Endodermal cell (in vitro differentiated cells): ENCODE results near the gene SHISAL2A. TPM values are rescaled to one million over a fixed set of nuclear protein-coding genes. Genes with fewer than 3 reads are reported as not detected.

ENCODE experiments used
- DNase-seq: peaks from one replicate; pipeline ENCODE4 v3.0.0-alpha.2; 2017
- H3K27ac ChIP-seq: 2 replicates; pipeline ENCODE4 v1.5.1; 2013; ENCODE audit warnings: mild to moderate bottlenecking, low read depth, low read length, moderate library complexity
- H3K27me3 ChIP-seq: 2 replicates; pipeline ENCODE4 v1.6.1; 2013; ENCODE audit warnings: mild to moderate bottlenecking, low read length, moderate library complexity; ENCODE audit not compliant: insufficient read depth, control insufficient read depth, poor library complexity, severe bottlenecking
- H3K36me3 ChIP-seq: 2 replicates; pipeline ENCODE4 v1.7.0; 2013; ENCODE audit warnings: mild to moderate bottlenecking, low read length, moderate library complexity; ENCODE audit not compliant: control insufficient read depth, insufficient read depth
- H3K4me1 ChIP-seq: one replicate; pipeline ENCODE4 v1.7.0; 2013; ENCODE audit warnings: low read length; ENCODE audit not compliant: control insufficient read depth, insufficient read depth
- H3K4me3 ChIP-seq: 2 replicates; pipeline ENCODE4 v1.5.1; 2013; ENCODE audit warnings: mild to moderate bottlenecking, low read length, moderate library complexity
- H3K9ac ChIP-seq: 2 replicates; pipeline ENCODE4 v1.6.1; 2013; ENCODE audit warnings: mild to moderate bottlenecking, low read length, moderate library complexity; ENCODE audit not compliant: poor library complexity, severe bottlenecking; ENCODE audit errors: extremely low read depth
- H3K9me3 ChIP-seq: 2 replicates; pipeline ENCODE4 v1.6.1; 2013; ENCODE audit warnings: mild to moderate bottlenecking, low read length, moderate library complexity; ENCODE audit not compliant: control insufficient read depth
- H3K27ac Mint-ChIP-seq: 2 replicates; pipeline ENCODE4 v1.8.0; 2020; ENCODE audit warnings: mixed read lengths
- H3K27me3 Mint-ChIP-seq: 2 replicates; pipeline ENCODE4 v1.8.0; 2021; ENCODE audit warnings: mild to moderate bottlenecking, mixed read lengths; ENCODE audit not compliant: insufficient read depth
- H3K36me3 Mint-ChIP-seq: 2 replicates; pipeline ENCODE4 v1.8.0; 2020; ENCODE audit warnings: low read depth, mixed read lengths
- H3K4me1 Mint-ChIP-seq: 2 replicates; pipeline ENCODE4 v1.8.0; 2020; ENCODE audit warnings: mixed read lengths
- H3K4me3 Mint-ChIP-seq: 2 replicates; pipeline ENCODE4 v1.8.0; 2020; ENCODE audit warnings: mild to moderate bottlenecking, moderate library complexity, mixed read lengths
- H3K9me3 Mint-ChIP-seq: 2 replicates; pipeline ENCODE4 v1.8.0; 2020; ENCODE audit warnings: mild to moderate bottlenecking, mixed read lengths
- WGBS, 2 experiments: methylation state at CpG; one replicate each; pipeline versions ENCODE4 v1.1.5 to v1.1.7; 2013; ENCODE audit warnings: missing lambda C conversion rate in 2 of 2, mixed read lengths in 1 of 2; ENCODE audit not compliant: insufficient coverage in 1 of 2, insufficient read length in 1 of 2; 5-methylcytosine and 5-hydroxymethylcytosine counted together
- total RNA-seq, 2 donors: library from RNA; stranded (reverse); fragmentation: NEBNext Ultra II Directional in 1 of 2; extraction: Animal tissue kit (Norgen Biotek cat#: 25700) in 1 of 2; gene quantifications; 2 replicates in 1 of 2; 3 replicates in 1 of 2; pipeline ENCODE4 v1.2.1, GENCODE V29; 2021
- TF ChIP-seq, protein P1 (sequence below): fragments of 200-600 bp; sonication (generic); conservative IDR thresholded peaks from 2 replicates; pipeline ENCODE4 v1.5.0; 2021; ENCODE audit warnings: antibody characterized with exemption, mild to moderate bottlenecking

Gene SHISAL2A
- total RNA-seq, 2 donors from 2014 or later, result 1.5 to 5.3 TPM

DNA sequence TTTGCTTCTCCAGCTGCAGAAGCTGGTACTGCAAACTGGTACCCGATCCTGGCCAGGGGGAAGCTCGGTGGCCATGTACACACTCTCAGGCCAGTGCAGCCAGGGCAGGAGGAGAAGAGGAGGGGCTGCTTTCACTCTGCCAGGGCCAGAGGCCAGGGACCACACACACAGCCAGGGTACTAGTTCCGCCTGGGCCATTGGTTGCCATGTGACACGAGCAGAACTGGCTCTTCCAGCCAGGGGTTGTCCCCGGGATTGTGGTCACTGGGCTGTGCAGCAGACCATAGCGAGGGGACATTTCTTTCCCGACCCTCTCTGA lies 3.7 kb upstream of the SHISAL2A start:
- H3K36me3 ChIP-seq, result no peaks in the 10 kb centered on the region
- no peaks in the 10 kb centered on the region for H3K9me3 ChIP-seq
- peaks cover 35% of the 10 kb centered on the region for H3K27me3 ChIP-seq
- TF ChIP-seq, protein P1, sequence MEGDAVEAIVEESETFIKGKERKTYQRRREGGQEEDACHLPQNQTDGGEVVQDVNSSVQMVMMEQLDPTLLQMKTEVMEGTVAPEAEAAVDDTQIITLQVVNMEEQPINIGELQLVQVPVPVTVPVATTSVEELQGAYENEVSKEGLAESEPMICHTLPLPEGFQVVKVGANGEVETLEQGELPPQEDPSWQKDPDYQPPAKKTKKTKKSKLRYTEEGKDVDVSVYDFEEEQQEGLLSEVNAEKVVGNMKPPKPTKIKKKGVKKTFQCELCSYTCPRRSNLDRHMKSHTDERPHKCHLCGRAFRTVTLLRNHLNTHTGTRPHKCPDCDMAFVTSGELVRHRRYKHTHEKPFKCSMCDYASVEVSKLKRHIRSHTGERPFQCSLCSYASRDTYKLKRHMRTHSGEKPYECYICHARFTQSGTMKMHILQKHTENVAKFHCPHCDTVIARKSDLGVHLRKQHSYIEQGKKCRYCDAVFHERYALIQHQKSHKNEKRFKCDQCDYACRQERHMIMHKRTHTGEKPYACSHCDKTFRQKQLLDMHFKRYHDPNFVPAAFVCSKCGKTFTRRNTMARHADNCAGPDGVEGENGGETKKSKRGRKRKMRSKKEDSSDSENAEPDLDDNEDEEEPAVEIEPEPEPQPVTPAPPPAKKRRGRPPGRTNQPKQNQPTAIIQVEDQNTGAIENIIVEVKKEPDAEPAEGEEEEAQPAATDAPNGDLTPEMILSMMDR, result no peak
- DNase-seq, result no peak
- H3K27me3 Mint-ChIP-seq, result peaks cover 44% of the 10 kb centered on the region
- no peak overlapping the region for H3K4me3 ChIP-seq
- peaks cover 11% of the 10 kb centered on the region for H3K4me1 Mint-ChIP-seq
- H3K4me3 Mint-ChIP-seq, result no peak overlapping the region
- no peak overlapping the region for H3K27ac Mint-ChIP-seq
- H3K9me3 Mint-ChIP-seq, result no peaks in the 10 kb centered on the region
- 74 to 90% methylated on average over 7 of the region's 7 CpGs for WGBS, 2 experiments
- H3K9ac ChIP-seq, result no peak overlapping the region
- no peak overlapping the region for H3K27ac ChIP-seq
- H3K4me1 ChIP-seq, result no peaks in the 10 kb centered on the region
- H3K36me3 Mint-ChIP-seq, result no peaks in the 10 kb centered on the region

DNA sequence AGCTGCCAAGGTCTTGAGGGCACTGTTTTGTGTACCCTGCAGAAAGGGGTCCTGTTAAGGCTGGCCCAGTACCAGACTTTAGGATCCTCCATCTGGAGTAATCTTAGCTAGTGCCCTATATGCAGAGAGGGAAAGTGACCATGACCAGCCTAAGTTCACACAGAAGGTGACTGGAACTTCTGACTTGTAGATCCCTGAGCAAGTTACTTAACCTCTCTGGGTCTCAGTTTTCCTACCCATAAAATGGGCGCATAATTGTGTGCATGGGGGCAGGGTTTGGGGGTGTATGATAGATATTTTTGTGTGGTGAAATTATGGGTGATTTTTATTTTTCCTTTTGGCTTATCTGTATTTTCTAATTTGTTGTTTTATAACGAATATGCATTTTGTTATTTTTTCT lies 3.3 kb upstream of the SHISAL2A start:
- Histone ChIP-seq H3K4me3 (no peak overlapping the region), H3K27me3 (peaks cover 36% of the 10 kb centered on the region), H3K9ac (no peak overlapping the region), H3K36me3 (no peaks in the 10 kb centered on the region), H3K9me3 (no peaks in the 10 kb centered on the region), H3K4me1 (no peaks in the 10 kb centered on the region), H3K27ac (no peak overlapping the region)
- 95% methylated on average over 1 of the region's 2 CpGs; no CpG with 5 or more reads in 1 of the 2 experiments for WGBS, 2 experiments
- TF ChIP-seq, protein P1, result no peak
- Mint-ChIP-seq H3K4me3 (no peak overlapping the region), H3K27ac (no peak overlapping the region), H3K36me3 (no peaks in the 10 kb centered on the region), H3K27me3 (peaks cover 47% of the 10 kb centered on the region), H3K9me3 (no peaks in the 10 kb centered on the region), H3K4me1 (peaks cover 11% of the 10 kb centered on the region)
- no peak for DNase-seq

DNA sequence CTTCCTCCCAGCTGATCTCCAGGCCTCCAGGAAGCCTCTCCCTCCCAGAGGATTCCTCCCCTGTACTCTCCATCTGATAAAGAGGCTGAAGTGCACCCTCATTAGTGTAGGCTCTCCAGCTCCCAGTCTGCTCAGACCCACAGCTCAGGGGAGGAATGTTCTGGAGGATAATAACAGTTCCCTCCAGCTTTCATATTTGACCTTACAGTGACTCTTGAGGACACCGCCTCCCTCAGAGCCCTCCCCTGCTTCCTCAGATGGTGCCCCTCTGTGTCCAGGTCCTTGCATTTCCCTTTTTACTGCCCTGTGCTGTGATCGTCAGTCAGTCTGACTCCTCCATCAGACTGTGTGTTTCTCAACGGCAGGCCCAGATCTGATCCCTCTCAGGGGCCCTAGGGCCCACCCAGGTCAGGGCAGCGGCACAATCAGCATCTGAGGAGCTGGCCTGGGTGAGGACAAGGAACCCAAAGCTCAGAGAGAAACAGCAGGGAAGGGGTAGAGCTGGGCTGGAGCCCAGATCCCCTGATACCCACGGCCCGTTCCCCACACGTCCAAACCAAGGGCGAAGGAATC lies 1.1 kb upstream of the SHISAL2A start:
- no peaks in the 10 kb centered on the region for H3K9me3 Mint-ChIP-seq
- H3K27ac Mint-ChIP-seq, result no peak overlapping the region
- H3K9me3 ChIP-seq, result no peaks in the 10 kb centered on the region
- no peaks in the 10 kb centered on the region for H3K36me3 Mint-ChIP-seq
- peaks cover 21% of the 10 kb centered on the region for H3K4me1 Mint-ChIP-seq
- H3K4me3 ChIP-seq, result no peak overlapping the region
- 90 to 93% methylated on average over 6 to 8 of the region's 8 CpGs for WGBS, 2 experiments
- no peak overlapping the region for H3K27ac ChIP-seq
- TF ChIP-seq, protein P1, result no peak
- peaks cover 36% of the 10 kb centered on the region for H3K27me3 ChIP-seq
- H3K27me3 Mint-ChIP-seq, result peaks cover 56% of the 10 kb centered on the region
- H3K4me1 ChIP-seq, result no peaks in the 10 kb centered on the region
- peak overlapping the region; percentile 58 for H3K4me3 Mint-ChIP-seq
- peak; percentile 47 for DNase-seq
- no peak overlapping the region for H3K9ac ChIP-seq
- no peaks in the 10 kb centered on the region for H3K36me3 ChIP-seq
